NCI-H748 (cell line): ENCODE data around the gene TMEM50A.
"Not testable (repeated sequence)": the region's sequence is repeated elsewhere in the genome, so short reads cannot be mapped to it uniquely, and the experiment has no call there.

Experiments used
- DNase-seq: peaks from one replicate; lab custom pipeline; 2025; ENCODE audit not compliant: unreplicated experiment; lab: John Stamatoyannopoulos, UW

TMEM50A gene

DNA sequence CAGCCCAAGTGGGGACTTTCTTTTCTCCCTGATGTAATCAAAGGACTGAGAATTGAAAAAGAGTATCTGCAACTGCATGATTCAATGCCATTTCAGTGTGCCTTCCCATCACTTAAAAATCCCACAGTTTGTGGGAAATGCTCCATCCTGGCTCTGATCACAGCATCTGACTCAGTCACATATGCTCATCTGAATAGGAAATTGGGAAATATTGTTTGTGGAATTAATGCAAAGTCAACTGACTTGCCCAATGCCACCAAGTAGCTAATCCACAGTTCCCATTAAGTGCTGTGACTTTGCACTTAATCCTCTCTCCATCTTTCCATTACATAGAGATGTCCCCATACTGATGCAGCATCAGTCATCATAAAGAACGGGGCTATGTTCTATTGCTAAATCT is 45.0 kb downstream of the TMEM50A start:
- DNase-seq: not testable (repeated sequence)

DNA sequence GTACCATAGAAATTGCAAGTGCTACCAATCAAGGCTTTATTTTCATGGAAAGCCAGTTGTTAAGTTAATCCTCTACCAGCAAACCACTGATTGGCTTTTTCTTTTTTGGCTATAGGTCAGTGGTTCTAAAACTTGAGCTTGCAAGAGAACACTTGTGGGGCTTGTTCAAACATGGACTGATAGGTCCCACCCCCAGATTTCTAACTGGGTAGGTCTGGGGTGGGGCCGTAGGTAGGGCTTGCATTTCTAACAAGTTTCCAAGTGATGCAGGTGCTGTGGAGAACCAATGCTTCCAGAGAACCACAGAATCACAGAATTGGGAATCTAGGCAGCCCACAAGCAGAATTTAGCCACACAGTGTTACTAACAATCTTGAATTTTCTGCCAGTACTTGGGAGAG is 45.7 kb downstream of the TMEM50A start:
- DNase-seq: not testable (repeated sequence)

DNA sequence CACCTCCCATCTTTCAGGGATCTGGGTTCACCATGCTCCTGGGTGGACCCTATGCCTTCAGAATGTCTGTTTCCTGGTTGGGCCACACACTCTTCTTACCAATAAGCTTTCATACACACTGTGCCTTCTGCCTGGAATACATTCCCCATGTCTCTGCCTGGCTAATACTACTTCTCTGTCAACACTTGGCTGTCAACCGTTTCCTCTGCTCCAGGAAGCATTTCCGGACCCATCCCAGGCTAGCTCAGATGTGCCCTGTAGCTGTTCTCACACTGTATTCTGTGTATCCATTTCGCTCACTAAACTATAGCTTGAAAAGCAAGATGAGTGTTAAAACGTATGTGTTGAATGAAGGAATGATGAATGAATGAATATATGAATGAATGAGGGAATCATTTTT is 49.0 kb downstream of the TMEM50A start:
- not testable (repeated sequence) for DNase-seq

DNA sequence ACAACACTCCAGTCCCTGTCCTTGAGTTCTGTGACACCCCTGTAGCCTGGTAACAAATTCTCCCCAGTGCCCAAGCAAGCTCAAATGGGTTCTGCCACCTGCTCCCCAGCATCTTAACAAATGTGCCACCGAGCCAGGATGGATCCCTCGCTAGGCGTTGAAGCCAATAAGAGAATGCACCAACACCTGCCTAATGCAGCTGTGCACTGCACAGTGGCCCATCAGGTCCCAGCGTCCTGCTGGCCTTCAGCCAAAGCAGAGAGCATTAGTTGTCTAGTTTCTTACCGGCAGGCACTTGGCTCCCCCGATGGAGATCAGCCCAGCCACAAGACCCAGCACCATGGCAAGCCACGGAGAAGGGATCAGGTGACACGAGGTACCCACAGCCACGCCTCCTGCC is 50.6 kb downstream of the TMEM50A start:
- DNase-seq: peak; percentile 49

DNA sequence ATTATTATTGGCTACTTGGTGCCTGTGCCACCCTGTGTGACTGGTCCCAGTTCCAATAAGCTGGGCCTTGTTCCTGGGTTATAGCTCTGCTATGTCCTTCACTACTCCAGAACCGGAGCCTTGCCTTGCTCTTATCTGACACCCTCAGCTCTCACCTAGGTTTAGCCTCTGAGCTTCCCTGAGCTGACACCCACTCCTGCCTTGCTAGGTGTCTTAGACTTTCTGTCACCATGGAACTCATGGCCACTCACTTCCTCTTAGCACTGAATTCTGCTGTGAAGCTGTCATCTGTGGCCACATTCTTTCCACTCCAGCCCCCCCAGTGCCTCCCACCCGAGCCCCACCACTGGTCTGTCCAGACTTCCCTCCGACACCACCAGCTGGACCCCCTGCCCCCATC is 51.6 kb downstream of the TMEM50A start:
- not testable (repeated sequence) for DNase-seq

DNA sequence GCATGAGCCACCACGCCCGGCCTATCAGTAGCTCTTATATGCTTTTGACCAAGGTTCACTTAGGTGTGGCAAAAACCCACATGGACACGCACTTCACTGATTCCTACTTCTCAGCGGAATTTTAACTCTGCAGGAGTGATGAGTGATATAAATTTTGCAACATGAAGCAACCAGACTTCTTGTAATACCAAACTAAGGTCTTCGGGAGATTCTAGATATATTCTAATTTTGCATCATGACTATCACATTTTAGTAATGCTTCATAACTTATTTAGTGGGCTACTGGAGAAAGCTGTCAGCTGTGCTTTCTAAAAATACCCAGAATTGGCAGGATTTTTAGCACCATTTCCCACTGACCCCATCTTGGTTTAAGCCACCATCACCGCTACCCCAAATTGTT is 54.7 kb downstream of the TMEM50A start:
- DNase-seq: no peak

DNA sequence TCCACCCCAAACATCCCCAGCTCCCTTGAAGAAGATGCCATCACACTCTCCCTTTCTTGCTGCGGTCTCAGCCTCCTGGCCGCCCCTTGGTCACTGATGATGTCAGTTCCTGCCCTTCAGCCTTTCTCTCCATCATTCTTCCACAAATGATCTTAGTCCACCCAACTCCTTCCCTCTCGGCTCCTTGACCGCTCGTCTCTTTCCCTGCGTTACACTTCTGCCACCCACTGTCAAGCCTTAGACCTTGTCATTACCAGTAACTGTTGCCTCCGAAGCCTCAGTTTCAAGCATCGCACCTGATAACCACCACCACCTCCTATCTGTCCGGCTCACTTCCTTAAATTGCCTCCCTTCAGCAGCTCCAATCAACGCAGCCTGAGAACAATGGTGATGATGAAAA is 59.4 kb downstream of the TMEM50A start:
- not testable (repeated sequence) for DNase-seq

DNA sequence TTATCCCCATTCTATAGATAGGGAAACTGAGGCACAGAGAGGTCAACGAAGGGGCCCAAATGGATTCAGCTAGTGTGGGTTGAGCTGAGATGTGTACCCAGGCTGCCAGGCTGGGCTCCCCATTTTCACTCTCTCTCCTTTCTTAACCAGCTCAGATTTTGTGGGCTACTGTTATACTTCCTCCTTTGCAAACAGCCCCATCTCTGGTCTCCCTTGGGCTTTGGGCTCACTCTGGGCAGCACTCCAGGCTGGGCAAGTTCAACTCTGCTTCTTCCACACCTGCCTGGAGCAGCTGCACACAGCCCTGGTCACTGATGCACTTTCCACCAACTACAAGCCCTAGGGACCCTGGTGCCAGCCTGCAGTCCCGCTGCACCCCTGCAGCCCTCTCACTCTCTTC is 59.9 kb downstream of the TMEM50A start:
- DNase-seq: not testable (repeated sequence)

DNA sequence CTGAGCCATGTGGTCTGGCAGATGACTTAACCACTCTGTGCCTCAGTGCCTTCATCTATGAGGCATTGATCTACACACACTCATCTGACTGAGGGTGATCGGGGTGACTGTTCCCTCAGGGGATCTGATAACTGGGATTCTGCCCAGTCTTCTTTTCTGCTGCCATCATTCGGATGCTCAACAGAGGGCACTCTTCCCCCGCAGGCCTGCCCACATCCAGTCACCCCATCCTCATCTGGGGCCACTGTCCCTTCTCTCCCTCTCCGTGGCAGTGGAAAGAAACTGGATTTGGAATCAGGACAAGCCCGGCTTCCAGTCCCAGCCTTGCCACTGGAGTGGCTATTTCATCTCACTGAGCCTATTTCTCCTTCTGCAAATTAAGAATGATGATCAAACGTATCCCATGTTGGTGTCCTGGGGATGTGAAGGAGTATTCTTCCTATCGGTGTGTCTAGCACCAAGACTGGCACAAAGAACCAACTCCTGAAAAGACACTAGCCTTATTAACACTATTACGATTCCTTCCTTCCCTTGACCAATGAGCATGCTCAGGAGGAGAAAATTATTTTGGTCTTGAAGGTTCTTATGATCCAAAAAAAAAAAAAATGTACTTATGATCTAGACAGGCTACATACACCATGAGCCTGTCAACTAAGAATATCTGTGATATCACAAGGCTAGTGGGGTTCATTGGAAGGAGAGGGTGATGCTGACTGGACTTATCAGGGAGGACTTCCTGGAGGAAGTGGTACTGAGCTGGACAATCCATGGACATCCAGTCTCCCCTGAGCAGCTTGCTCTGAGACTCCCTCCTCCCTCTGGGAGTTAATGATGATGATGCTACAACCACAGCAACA is 65.0 kb downstream of the TMEM50A start:
- DNase-seq: peak; percentile 6

DNA sequence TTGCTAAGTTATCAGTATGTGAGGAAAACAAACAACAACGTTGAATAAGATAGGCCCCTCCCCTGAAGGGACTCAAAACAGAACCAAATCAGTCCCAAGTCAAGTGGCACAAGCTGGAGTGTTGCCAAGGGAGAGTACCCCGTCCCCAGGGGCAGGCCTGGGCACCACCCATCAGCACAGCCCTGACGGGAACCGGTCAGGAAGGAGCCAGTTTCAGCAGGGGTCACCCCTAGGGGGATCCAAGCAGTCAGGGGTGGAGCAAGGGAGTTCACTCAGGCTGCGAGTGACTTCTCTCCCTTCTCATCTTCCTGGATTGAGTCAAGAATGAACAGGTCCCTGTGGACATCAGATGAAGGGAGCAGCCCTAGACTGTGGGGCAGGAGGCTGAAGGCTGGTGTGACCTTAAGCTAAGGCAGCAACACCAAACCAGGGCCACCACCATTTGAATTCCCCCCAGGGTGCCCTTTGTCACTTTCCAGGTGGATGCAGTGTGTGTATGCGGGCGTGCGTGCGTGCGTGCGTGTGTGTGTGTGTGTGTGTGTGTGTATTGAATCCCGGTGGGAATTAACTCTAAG is 67.7 kb downstream of the TMEM50A start:
- DNase-seq: not testable (repeated sequence)

DNA sequence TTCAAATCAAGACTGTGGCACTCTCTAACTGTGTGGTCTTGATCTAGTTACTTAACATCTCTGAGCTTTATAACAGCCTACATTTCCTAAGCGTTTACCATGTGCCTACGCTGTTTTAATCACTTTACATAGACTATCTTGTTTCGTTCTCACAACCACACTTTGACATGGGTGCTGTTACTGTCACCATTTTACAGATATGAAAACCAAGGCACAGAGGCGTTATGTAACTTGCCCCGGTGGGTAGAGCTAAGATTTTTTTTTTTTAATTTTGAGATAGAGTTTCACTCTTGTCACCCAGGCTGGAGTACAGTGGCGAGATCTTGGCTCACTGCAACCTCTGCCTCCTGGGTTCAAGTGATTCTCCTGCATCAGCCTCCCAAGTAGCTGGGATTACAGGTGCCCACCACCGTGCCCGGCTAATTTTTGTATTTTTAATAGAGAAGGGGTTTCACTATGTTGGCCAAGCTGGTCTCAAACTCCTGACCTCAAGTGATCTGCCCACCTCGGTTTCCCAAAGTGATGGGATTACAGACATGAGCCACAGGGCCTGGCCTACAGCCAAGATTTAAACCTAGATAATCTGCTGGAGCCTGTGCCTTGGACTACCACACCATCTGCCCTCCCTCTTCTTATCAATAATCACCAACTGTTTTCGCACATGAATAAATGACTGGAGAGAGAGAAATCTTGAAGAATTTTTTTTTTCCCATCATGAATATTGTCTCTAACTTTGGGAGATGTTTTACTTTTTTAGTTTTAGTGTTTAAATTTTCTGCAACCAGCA is 71.7 kb downstream of the TMEM50A start:
- DNase-seq: not testable (repeated sequence)
